Progenitor cell of endocrine pancreas (in vitro differentiated cells): Measurements from ENCODE around the gene PPP1R9B. TPM values are rescaled to one million over a fixed set of nuclear protein-coding genes. Genes with fewer than 3 reads are reported as not detected.
A peak's percentile ranks its signal among the peaks of the same experiment; 100 is the strongest.

Experiments used
- DNase-seq: peaks from one replicate; pipeline ENCODE4 v3.0.0; 2021; ENCODE audit warnings: low spot score; ENCODE audit not compliant: unreplicated experiment
- H3K27ac Mint-ChIP-seq: 2 replicates; pipeline ENCODE4 v1.8.0; 2021; ENCODE audit warnings: mild to moderate bottlenecking, moderate library complexity, mixed read lengths
- H3K27me3 Mint-ChIP-seq: 2 replicates; pipeline ENCODE4 v1.8.0; 2021; ENCODE audit warnings: mixed read lengths
- H3K36me3 Mint-ChIP-seq: 2 replicates; pipeline ENCODE4 v1.8.0; 2022; ENCODE audit warnings: mixed read lengths; ENCODE audit not compliant: insufficient read depth
- H3K4me1 Mint-ChIP-seq: 2 replicates; pipeline ENCODE4 v1.8.0; 2021; ENCODE audit warnings: low read depth, mixed read lengths
- H3K4me3 Mint-ChIP-seq: 2 replicates; pipeline ENCODE4 v1.8.0; 2021; ENCODE audit warnings: low read depth, mild to moderate bottlenecking, moderate library complexity, mixed read lengths
- H3K9me3 Mint-ChIP-seq: 2 replicates; pipeline ENCODE4 v1.8.0; 2021; ENCODE audit warnings: low read depth, mixed read lengths
- CTCF ChIP-seq: fragments of 200-600 bp; sonication (generic); IDR thresholded peaks from one replicate; pipeline ENCODE4 v1.5.0; 2021; ENCODE audit warnings: antibody characterized with exemption, mild to moderate bottlenecking; ENCODE audit not compliant: unreplicated experiment
- total RNA-seq: library from RNA; stranded (reverse); gene quantifications from 2 replicates; pipeline ENCODE4 v1.2.1, GENCODE V29; 2021

Gene PPP1R9B
- total RNA-seq, 1 donor from 2014 or later: 35.7 TPM

- Mint-ChIP-seq H3K27ac (no peak overlapping the region), H3K9me3 (no peaks in the 10 kb centered on the region), H3K27me3 (peaks cover 3% of the 10 kb centered on the region), H3K4me3 (no peak overlapping the region), H3K4me1 (peaks cover 16% of the 10 kb centered on the region), H3K36me3 (peaks cover 6% of the 10 kb centered on the region)
- no peak for DNase-seq
- no peak for TF ChIP-seq CTCF
Observed at GRCh38 chr17:50097926-50098325, 52.6 kb downstream of the PPP1R9B start.

- no peak for DNase-seq
- peaks cover 3% of the 10 kb centered on the region for H3K27me3 Mint-ChIP-seq
- H3K4me1 Mint-ChIP-seq: peaks cover 16% of the 10 kb centered on the region
- no peaks in the 10 kb centered on the region for H3K9me3 Mint-ChIP-seq
- peak overlapping the region; percentile 29 for H3K4me3 Mint-ChIP-seq
- H3K36me3 Mint-ChIP-seq: peaks cover 6% of the 10 kb centered on the region
- TF ChIP-seq CTCF: no peak
- H3K27ac Mint-ChIP-seq: no peak overlapping the region
Observed at GRCh38 chr17:50097455-50097854, 53.0 kb downstream of the PPP1R9B start.

GRCh38 chr17:50096758-50097157 lies 53.7 kb downstream of the PPP1R9B start:
- no peak for TF ChIP-seq CTCF

GRCh38 chr17:50096092-50096491 lies 54.4 kb downstream of the PPP1R9B start:
- no peaks in the 10 kb centered on the region for H3K9me3 Mint-ChIP-seq
- H3K4me1 Mint-ChIP-seq: peaks cover 16% of the 10 kb centered on the region
- TF ChIP-seq CTCF: no peak
- no peak for DNase-seq
- H3K36me3 Mint-ChIP-seq: peaks cover 6% of the 10 kb centered on the region
- peak overlapping the region; percentile 88 for H3K27ac Mint-ChIP-seq
- peaks cover 3% of the 10 kb centered on the region for H3K27me3 Mint-ChIP-seq
- peak overlapping the region; percentile 95 for H3K4me3 Mint-ChIP-seq

More at GRCh38 chr17:50096758-50097157, 53.7 kb downstream of the PPP1R9B start:
- Mint-ChIP-seq H3K9me3 (no peaks in the 10 kb centered on the region), H3K27me3 (peaks cover 3% of the 10 kb centered on the region), H3K4me1 (peaks cover 16% of the 10 kb centered on the region), H3K4me3 (peak overlapping the region; percentile 95), H3K27ac (no peak overlapping the region), H3K36me3 (peaks cover 6% of the 10 kb centered on the region)
- DNase-seq: no peak

- Mint-ChIP-seq H3K27me3 (peaks cover 3% of the 10 kb centered on the region), H3K9me3 (no peaks in the 10 kb centered on the region), H3K4me1 (peaks cover 14% of the 10 kb centered on the region), H3K4me3 (peak overlapping the region; percentile 95), H3K27ac (peak overlapping the region; percentile 88), H3K36me3 (peaks cover 6% of the 10 kb centered on the region)
- DNase-seq: no peak
- no peak for TF ChIP-seq CTCF
Observed at GRCh38 chr17:50095626-50096037, 54.8 kb downstream of the PPP1R9B start.
